RWPE1 (cell line): ENCODE data around the gene FAM161A.
"Not testable (repeated sequence)": the region's sequence is repeated elsewhere in the genome, so short reads cannot be mapped to it uniquely, and the experiment has no call there.

Experiments
- CTCF ChIA-PET: fragments of 350-600 bp; sonication (Branson Sonifier 250); formaldehyde crosslinking; extraction: SDS; loops from one replicate; lab custom pipeline; 2021; lab: Yijun Ruan, JAX
- POLR2A ChIA-PET: fragments of 400-600 bp; formaldehyde crosslinking; extraction: SDS; loops from one replicate; lab custom pipeline; 2020; ENCODE audit warnings: antibody characterized with exemption; ENCODE audit not compliant: low non-redundant PET; lab: Yijun Ruan, JAX
- DNase-seq: peaks from one replicate; pipeline ENCODE4 v3.0.0; 2012; ENCODE audit warnings: low spot score
- H3K27ac ChIP-seq: fragments of 450-650 bp; 2 replicates; pipeline ENCODE4 v1.5.1; 2017
- TF ChIP-seq, protein P1 (sequence below): fragments of 450-650 bp; conservative IDR thresholded peaks from 2 replicates; pipeline ENCODE4 v1.5.1; 2017; ENCODE audit warnings: low read depth, mild to moderate bottlenecking

The FAM161A gene

GRCh38 chr2:61862085-61862484, 8.2 kb upstream of the FAM161A start:
- POLR2A ChIA-PET = no interaction called here
- CTCF ChIA-PET = no interaction called here
- no peak for DNase-seq
- H3K27ac ChIP-seq = no peak overlapping the region
- TF ChIP-seq, protein P1, sequence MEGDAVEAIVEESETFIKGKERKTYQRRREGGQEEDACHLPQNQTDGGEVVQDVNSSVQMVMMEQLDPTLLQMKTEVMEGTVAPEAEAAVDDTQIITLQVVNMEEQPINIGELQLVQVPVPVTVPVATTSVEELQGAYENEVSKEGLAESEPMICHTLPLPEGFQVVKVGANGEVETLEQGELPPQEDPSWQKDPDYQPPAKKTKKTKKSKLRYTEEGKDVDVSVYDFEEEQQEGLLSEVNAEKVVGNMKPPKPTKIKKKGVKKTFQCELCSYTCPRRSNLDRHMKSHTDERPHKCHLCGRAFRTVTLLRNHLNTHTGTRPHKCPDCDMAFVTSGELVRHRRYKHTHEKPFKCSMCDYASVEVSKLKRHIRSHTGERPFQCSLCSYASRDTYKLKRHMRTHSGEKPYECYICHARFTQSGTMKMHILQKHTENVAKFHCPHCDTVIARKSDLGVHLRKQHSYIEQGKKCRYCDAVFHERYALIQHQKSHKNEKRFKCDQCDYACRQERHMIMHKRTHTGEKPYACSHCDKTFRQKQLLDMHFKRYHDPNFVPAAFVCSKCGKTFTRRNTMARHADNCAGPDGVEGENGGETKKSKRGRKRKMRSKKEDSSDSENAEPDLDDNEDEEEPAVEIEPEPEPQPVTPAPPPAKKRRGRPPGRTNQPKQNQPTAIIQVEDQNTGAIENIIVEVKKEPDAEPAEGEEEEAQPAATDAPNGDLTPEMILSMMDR = no peak

GRCh38 chr2:61857224-61857623, 3.4 kb upstream of the FAM161A start:
- POLR2A ChIA-PET = interaction anchor here (0.6 kb wide), 1 partner anchor 456 kb away, joined by 3 read pairs; no protein-coding TSS in a partner anchor
- CTCF ChIA-PET = no interaction called here
- DNase-seq = no peak
- H3K27ac ChIP-seq = no peak overlapping the region
- TF ChIP-seq, protein P1 = no peak

DNA sequence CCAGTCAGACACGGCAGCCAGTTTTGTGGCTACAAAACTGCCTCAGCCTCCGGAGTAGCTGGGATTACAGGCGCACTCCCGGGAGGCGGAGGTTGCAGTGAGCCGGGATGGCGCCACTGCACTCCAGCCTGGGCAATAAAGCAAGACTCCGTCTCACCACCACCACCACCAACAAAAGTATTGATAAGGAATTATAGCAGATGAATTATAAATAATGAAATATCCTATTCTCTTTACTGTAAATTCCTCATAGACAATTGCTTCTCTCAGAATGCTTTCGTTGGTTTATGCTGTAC, 1.4 kb upstream of the FAM161A start:
- no peak for DNase-seq
- peak overlapping the region; percentile 95 for H3K27ac ChIP-seq
- POLR2A ChIA-PET = no interaction called here
- TF ChIP-seq, protein P1 = no peak
- CTCF ChIA-PET = interaction anchor here (0.8 kb wide), 1 partner anchor 267 kb away, joined by 5 read pairs; no protein-coding TSS in a partner anchor

- POLR2A ChIA-PET = interaction anchor here (0.6 kb wide), 1 partner anchor 21 kb away, joined by 3 read pairs; no protein-coding TSS in a partner anchor
- CTCF ChIA-PET = no interaction called here
- TF ChIP-seq, protein P1 = no peak
Measured at GRCh38 chr2:61854564-61855317, 881 bp upstream of the FAM161A start.

GRCh38 chr2:61853086-61853846, 594 bp downstream of the FAM161A start:
- CTCF ChIA-PET = interaction anchor here (0.9 kb wide), 1 partner anchor 18 kb away, joined by 3 read pairs; no protein-coding TSS in a partner anchor
- peak overlapping the region; percentile 95 for H3K27ac ChIP-seq
- TF ChIP-seq, protein P1 = no peak
- peak; percentile 67 for DNase-seq
- POLR2A ChIA-PET = interaction anchor here (0.5 kb wide), 1 partner anchor 799 kb away, joined by 4 read pairs; no protein-coding TSS in a partner anchor

More at GRCh38 chr2:61854564-61855317, 881 bp upstream of the FAM161A start:
- H3K27ac ChIP-seq = peak overlapping the region; percentile 95
- DNase-seq = peak; percentile 99

GRCh38 chr2:61851270-61851669, 2.6 kb downstream of the FAM161A start:
- ChIA-PET CTCF (interaction anchor here (1.1 kb wide), 1 partner anchor 10 kb away, joined by 3 read pairs; no protein-coding TSS in a partner anchor), POLR2A (interaction anchor here (0.6 kb wide), 1 partner anchor 13 kb away, joined by 5 read pairs; no protein-coding TSS in a partner anchor)
- H3K27ac ChIP-seq, DNase-seq: not testable (repeated sequence)
